ENCODE data around the gene CCNJL. TPM values are rescaled to one million over a fixed set of nuclear protein-coding genes. Genes with fewer than 3 reads are reported as not detected.

The CCNJL gene
- total and polyA plus RNA-seq, 2 donors (not counting 1 experiment from before 2014, with no cell fraction given): 0.03 to 0.67 TPM

DNA sequence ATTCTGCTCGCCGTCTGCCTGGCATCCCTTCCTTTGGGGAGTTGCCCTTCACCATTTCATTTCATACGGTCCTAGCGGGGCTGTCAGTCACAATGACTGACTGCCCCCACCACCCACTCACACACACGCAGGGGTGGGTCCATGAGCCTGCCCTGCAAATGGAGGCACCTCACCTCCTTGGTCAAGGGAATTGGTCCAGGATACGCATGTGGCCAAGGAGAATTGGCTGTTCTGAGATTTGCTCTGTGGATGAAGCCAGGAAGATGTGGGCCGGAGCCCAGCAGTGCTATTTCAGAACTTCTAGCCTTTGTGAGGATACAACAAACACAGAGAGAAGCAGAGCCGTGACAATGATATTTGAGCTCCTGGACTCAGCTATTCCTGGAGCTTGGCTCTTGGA lies 41.0 kb upstream of the CCNJL start:
- ATAC-seq (ENCODE audit: low read depth): no peak
- intact Hi-C loops (cut with micrococcal nuclease): no loop called here
- H4K20me1 ChIP-seq (ENCODE audit: control insufficient read depth, insufficient read depth, low read length, poor library complexity, severe bottlenecking): no peaks in the 10 kb centered on the region

GRCh38 chr5:160352308-160352707 lies 39.9 kb upstream of the CCNJL start:
- WGBS (ENCODE audit: insufficient coverage): 100% methylated on average over 3 of the region's 4 CpGs
- H3K4me1 ChIP-seq (ENCODE audit: control insufficient read depth in 2 of 2, insufficient read depth in 2 of 2, low read length in 2 of 2): no peaks in the 10 kb centered on the region
- H3K36me3 ChIP-seq (replicated peaks in 1 of 2; ENCODE audit: control extremely low read depth in 1 of 2, control insufficient read depth in 1 of 2, extremely low read depth in 1 of 2, insufficient read depth in 2 of 2, low read length in 1 of 2): no peaks in the 10 kb centered on the region
- H3K27ac ChIP-seq (ENCODE audit: low read length in 2 of 2): no peak overlapping the region
- no peak overlapping the region for H3K4me3 Mint-ChIP-seq
- no peaks in the 10 kb centered on the region for H3K27me3 ChIP-seq (replicated peaks in 1 of 4; ENCODE audit: control extremely low read depth in 1 of 4, control insufficient read depth in 3 of 4, insufficient read depth in 4 of 4, low read length in 3 of 4)
- H4K20me1 ChIP-seq (ENCODE audit: control insufficient read depth, insufficient read depth, low read length, poor library complexity, severe bottlenecking): no peaks in the 10 kb centered on the region
- H3K9me3 ChIP-seq (ENCODE audit: control extremely low read depth in 1 of 3, control insufficient read depth in 2 of 3, insufficient read depth in 1 of 3, low read length in 2 of 3): no peaks in the 10 kb centered on the region
- ChIA-PET CTCF (interaction anchor here (0.6 to 1.7 kb wide), 3 partner anchors 9 to 330 kb away, joined by 3 to 4 read pairs (median 3); no protein-coding TSS in a partner anchor), POLR2A (no interaction called here)
- H3K9ac ChIP-seq (ENCODE audit: low read length): no peak overlapping the region
- H3K4me2 ChIP-seq (replicated peaks; ENCODE audit: low read depth, low read length, poor library complexity, severe bottlenecking): no peak overlapping the region
- ATAC-seq (ENCODE audit: low read depth) (no peak), DNase-seq (no peak)
- H3K9me3 Mint-ChIP-seq (ENCODE audit: insufficient read depth): no peaks in the 10 kb centered on the region
- no peak overlapping the region for H2AFZ ChIP-seq (ENCODE audit: insufficient read depth, low read depth, low read length, poor library complexity, severe bottlenecking)
- H3K27me3 Mint-ChIP-seq: peaks cover 6% of the 10 kb centered on the region
- TF ChIP-seq EZH2 (IDR thresholded peaks at IDR 0.05; ENCODE audit: borderline replicate concordance, insufficient read depth, low read depth, low read length, poor library complexity, severe bottlenecking): no peak
- no peak for TF ChIP-seq CTCF (IDR thresholded peaks at IDR 0.05)
- H3K27ac Mint-ChIP-seq: no peak overlapping the region
- no peaks in the 10 kb centered on the region for H3K4me1 Mint-ChIP-seq
- no peak overlapping the region for H3K4me3 ChIP-seq (ENCODE audit: control extremely low read depth in 1 of 5, extremely low read depth in 1 of 5, insufficient read depth in 1 of 5, low read depth in 2 of 5, low read length in 4 of 5)
- intact Hi-C loops (cut with micrococcal nuclease): no loop called here
- H3K79me2 ChIP-seq (ENCODE audit: control insufficient read depth, insufficient read depth, low read length): no peaks in the 10 kb centered on the region

More for the DNA sequence above, 41.0 kb upstream of the CCNJL start:
- peaks cover 9% of the 10 kb centered on the region for H3K27me3 Mint-ChIP-seq
- no peaks in the 10 kb centered on the region for H3K9me3 ChIP-seq (ENCODE audit: control extremely low read depth in 1 of 3, control insufficient read depth in 2 of 3, insufficient read depth in 1 of 3, low read length in 2 of 3)
- H3K4me3 ChIP-seq (ENCODE audit: control extremely low read depth in 1 of 5, extremely low read depth in 1 of 5, insufficient read depth in 1 of 5, low read depth in 2 of 5, low read length in 4 of 5): no peak overlapping the region
- no peak overlapping the region for H3K4me2 ChIP-seq (replicated peaks; ENCODE audit: low read depth, low read length, poor library complexity, severe bottlenecking)
- no peak overlapping the region for H2AFZ ChIP-seq (ENCODE audit: insufficient read depth, low read depth, low read length, poor library complexity, severe bottlenecking)
- ChIA-PET CTCF (interaction anchor here (0.8 to 0.9 kb wide), 2 partner anchors 8 to 9 kb away, joined by 3 read pairs; no protein-coding TSS in a partner anchor), POLR2A (no interaction called here)
- no peak for DNase-seq
- H3K27ac Mint-ChIP-seq: no peak overlapping the region
- H3K9ac ChIP-seq (ENCODE audit: low read length): no peak overlapping the region
- no peaks in the 10 kb centered on the region for H3K36me3 ChIP-seq (replicated peaks in 1 of 2; ENCODE audit: control extremely low read depth in 1 of 2, control insufficient read depth in 1 of 2, extremely low read depth in 1 of 2, insufficient read depth in 2 of 2, low read length in 1 of 2)
- H3K79me2 ChIP-seq (ENCODE audit: control insufficient read depth, insufficient read depth, low read length): no peaks in the 10 kb centered on the region
- H3K4me3 Mint-ChIP-seq: no peak overlapping the region
- H3K4me1 Mint-ChIP-seq: no peaks in the 10 kb centered on the region
- WGBS (ENCODE audit: insufficient coverage): 97% methylated on average over 5 of the region's 8 CpGs
- no peaks in the 10 kb centered on the region for H3K4me1 ChIP-seq (ENCODE audit: control insufficient read depth in 2 of 2, insufficient read depth in 2 of 2, low read length in 2 of 2)
- no peaks in the 10 kb centered on the region for H3K27me3 ChIP-seq (replicated peaks in 1 of 4; ENCODE audit: control extremely low read depth in 1 of 4, control insufficient read depth in 3 of 4, insufficient read depth in 4 of 4, low read length in 3 of 4)
- no peak overlapping the region for H3K27ac ChIP-seq (ENCODE audit: low read length in 2 of 2)
- H3K9me3 Mint-ChIP-seq (ENCODE audit: insufficient read depth): no peaks in the 10 kb centered on the region
- TF ChIP-seq CTCF (IDR thresholded peaks at IDR 0.05) (no peak), EZH2 (IDR thresholded peaks at IDR 0.05; ENCODE audit: borderline replicate concordance, insufficient read depth, low read depth, low read length, poor library complexity, severe bottlenecking) (no peak)

All from B cell (primary cell).